Stimulated activated CD4-positive, alpha-beta T cell treated with anti-CD3 and anti-CD28 coated beads, Interleukin-1b, Interleukin-23, amount 100 ng/mL, for 1 hour (primary cell): ENCODE data around the gene OBI1.

Source experiments
- DNase-seq, 2 donors: peaks; one replicate each; pipeline ENCODE4 v3.0.0-alpha.2; 2020; ENCODE audit warnings: low read depth in 2 of 2

The OBI1 gene, protein sequence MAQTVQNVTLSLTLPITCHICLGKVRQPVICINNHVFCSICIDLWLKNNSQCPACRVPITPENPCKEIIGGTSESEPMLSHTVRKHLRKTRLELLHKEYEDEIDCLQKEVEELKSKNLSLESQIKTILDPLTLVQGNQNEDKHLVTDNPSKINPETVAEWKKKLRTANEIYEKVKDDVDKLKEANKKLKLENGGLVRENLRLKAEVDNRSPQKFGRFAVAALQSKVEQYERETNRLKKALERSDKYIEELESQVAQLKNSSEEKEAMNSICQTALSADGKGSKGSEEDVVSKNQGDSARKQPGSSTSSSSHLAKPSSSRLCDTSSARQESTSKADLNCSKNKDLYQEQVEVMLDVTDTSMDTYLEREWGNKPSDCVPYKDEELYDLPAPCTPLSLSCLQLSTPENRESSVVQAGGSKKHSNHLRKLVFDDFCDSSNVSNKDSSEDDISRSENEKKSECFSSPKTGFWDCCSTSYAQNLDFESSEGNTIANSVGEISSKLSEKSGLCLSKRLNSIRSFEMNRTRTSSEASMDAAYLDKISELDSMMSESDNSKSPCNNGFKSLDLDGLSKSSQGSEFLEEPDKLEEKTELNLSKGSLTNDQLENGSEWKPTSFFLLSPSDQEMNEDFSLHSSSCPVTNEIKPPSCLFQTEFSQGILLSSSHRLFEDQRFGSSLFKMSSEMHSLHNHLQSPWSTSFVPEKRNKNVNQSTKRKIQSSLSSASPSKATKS

DNA sequence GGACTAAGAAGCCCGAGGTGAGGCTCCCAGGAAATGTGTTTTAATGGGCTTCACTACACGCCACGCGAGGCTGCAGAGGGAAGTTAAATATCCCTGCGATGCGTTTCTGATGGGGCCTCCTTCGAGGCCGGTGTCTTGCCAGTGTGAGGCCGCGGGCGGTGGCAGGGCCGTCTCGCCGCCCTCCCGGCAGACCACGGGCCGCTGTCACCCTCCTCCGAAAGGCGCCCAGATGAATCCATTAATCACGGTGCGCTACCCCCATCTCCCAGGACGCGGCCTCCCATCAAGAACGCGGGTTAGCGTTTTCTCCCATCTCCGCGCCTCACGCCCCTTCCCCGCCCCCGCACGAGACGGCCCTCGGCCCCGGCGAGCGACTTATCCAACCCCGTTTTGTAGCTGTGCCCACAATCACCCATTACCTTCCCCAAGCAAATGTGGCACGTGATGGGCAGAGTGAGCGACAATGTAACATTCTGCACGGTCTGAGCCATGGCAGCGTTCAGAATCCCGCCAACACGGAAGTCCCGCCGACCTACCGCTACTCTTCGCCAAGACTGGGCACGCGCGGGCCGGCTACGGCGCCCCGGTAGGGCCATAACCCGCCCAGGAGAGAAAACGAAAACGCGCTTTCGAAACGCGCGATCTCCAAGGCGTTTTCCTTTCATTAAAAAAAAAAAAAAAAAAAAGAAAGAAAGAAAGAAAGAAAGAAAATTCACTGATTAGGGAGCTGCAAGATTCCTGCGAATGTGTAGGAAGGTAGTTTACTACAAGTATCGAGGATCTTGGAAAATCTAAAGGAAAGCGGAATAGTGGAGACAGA is at the start of gene OBI1:
OBI1 (minus strand) TSS at position 526 of the 820 bp plus-strand sequence; CDS start at position 491, 35 bp downstream.
- DNase-seq: peak; percentile 60 to 83

DNA sequence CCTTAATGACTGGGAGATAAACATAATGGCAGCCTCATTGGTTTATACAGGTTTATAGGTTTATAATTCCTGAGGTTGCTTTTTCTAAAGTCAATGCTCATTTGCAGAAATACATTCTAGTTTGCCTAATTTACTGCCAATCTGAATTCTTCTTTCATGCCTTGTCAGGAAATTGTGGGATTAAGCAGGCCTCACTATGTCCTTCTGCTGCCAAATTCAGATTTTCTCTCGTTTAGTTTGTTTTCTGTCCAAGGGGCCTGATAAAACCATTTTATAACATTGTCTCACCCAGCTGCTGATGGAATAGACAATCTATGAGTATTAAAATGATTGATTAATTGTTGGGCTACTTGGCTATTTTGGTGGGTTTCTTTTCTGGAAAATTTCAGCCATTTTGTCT is 42.4 kb upstream of the OBI1 start:
- no peak for DNase-seq

DNA sequence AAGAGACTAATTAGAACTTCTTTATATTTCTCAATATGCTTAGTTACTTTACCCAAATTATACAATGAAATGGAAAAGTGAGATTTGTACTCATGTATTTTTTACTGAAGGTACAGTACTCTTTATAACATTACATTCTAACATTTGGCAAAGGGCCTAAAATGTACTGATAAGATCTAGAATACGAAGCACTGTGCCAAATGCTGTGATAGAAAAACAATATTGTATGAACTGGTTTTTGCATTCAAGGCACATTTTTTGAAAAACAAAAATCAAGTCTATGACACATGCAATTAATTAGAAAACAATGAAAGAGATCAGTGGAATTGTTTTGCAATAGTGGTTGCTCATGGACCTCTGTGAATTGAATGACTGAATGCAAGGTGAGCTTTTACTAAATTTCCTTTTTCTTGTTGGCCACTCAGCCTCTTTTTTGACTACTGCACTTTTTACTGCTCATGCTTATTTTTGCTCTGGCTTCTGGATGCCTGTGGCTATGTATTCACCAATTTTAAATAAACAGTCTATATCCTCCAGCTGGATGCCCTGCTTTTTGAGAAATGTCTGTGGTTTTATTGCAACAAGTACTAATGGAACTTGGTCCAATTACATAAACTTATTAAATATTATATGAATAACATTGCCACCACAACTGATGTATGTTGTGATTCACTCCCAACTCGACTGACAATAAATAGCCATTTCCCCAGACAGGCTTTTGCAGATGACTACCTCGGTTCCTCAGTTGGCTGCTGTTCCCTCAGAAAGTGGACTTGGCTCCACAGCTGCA is 41.4 kb upstream of the OBI1 start:
- no peak for DNase-seq

DNA sequence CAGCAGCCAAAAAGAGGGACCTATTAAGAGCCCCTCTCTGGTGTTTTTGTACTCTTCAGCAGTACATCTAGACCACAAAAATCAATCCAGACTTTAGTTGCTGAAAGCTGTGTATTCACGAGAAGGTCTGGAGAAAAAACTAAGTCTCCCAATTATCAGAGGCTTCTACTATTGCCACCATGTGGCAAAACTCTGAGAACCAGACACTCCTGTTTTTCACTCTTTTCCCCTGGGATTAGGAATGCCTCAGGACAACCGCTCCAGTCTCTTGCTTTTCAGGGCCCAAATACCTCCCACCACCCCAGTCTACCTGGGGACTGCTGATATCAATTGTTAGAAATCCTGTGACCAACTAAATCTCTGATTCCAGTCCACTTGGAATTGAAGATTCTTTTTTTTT is 30.1 kb upstream of the OBI1 start:
- DNase-seq: no peak

DNA sequence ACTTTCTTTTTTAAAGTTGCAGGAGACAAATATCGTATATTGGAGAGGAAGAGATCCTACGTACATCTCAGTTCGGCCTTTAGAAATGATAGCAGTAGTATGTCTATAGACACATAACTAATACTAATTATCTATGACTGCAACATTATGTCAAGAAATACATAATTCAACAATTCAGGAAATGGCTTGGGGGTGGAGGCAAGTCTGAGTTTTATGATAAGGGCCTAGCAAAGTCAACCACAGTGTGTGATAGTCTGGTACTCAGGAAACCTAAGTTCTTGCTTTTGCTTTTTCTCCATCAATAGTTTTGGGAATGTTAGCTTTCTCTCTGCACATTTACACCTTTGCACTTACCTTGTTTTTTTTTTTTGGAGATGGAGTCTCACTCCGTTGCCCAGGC is 27.5 kb upstream of the OBI1 start:
- DNase-seq: no peak

DNA sequence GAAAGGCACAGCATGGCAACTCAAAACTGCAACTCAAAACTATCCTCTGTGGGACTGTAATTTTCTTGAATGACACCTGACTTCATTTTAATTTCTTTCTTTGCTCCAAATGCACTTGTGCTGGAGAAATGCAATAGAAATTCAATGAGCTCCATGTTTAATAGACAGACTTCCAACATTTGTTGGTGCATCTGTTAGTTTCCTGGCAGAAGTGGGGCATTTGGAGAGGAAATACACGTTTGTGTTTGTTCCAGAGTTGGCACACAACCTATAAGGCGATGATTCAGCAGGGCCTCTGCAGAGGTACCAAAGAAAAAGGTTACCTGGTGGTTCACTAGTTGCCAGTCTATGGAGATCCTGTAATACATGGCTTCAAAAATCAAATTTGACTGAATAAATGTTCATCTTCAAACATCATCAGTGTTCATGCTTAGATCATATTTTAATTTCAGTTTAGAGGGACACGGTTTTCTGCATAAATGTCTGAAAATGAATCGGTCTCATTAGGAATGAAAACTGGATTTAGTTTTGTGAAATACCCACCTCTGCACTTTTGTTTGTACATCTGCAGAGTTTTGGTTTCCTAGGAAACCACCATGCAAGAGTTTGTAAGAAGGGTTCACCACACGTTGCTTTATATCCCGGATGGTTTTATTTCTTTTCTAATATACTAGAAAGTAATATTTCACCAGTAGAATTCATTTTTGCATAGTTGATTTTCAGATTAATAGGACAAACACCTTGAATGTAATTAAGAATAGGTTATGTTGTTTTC is 21.8 kb upstream of the OBI1 start:
- DNase-seq: no peak

DNA sequence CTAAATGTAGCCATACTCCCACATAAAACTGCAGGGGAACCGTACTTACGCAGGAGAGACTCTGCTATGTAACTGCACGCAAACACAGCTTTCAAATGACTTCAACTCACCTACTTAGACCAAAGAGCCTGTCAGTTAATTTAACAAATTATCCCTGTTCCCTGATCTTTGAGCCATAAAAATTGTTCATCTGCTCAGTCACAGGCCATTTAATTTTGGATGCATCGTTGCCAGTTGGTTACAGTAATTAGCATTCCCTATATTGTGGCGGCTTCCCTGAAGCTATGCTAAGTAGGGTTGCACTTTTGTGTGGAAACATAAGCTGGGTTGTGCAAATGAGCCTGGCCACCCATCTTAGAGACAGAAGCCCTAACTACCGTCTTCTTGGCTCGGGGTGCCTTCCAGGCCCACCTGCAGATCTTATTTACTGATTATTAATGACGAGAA is 21.2 kb upstream of the OBI1 start:
- DNase-seq: no peak

DNA sequence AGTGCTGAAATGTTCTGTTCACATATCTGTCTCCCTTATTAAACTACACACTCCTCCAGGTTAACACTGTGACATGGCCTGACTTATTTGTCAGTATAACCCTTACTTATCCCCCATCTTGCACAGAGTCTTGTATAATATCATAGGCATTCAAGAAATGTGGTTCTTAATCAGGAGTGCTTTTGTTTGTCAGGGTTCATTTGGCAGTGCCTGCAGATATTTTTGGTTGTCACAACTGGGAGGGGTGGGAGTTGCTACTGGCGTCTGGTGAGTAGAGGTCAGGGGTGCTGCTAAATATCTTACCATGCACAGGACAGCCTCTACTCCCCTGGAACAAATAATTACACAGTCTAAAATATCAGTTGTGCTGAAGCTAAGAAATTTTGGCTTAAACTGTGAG is 20.4 kb upstream of the OBI1 start:
- no peak for DNase-seq

DNA sequence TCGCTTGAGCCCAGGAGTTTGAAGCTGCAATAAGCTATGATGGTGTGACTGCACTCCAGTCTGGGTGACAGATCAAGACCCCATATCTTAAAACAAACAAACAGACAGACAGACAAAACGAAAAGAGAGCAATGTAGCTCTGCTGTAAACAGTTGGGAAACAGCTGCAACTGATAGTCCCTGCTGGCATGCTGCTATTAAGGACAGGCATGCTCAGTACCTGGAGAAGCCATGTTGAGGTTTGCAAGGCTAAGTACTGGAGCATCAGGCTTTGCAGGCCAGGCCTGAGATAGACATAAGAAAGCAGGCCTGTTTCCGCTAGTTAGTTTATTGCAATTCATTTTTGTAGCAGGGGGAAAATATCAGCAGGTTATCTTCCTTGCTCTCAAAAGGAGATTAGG is 16.2 kb upstream of the OBI1 start:
- DNase-seq: no peak

DNA sequence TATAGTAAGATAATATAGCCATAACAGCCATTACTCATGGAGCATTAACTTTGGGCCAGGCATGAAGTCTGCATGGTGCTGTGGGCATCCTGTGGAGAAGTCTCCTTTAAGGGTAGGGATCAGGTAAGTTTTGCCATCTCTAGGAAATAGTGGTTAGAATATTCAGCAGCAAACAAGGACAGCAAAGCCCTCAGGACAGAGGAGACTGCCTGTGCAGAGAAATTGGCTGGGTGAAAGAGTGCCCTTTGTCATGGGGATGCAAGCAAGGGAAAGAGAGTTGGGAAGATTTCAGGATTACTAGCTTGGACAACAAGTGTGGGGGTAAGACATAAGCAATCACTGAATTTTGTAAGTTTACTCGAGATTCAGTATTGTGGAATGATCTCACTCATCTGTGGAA is 15.7 kb upstream of the OBI1 start:
- DNase-seq: no peak

DNA sequence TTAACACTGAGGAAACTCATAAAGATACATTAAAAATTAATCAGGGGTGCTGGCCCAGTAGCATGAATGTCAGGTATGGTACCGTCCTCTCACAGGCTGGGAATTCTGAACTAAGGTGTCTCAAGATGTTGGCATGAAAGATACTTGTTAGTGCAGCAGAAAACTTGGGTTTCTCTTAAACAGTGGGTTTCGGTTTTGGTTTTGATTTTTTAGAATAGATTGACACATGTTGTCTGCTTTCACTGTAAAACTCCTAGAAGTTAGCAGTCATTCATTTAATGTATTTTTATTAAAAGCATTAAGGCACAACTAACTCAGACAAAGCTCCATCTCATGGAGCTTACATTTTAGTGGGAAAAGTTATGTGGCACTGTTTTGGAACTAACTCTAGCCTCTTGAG is 3.5 kb upstream of the OBI1 start:
- DNase-seq: no peak

DNA sequence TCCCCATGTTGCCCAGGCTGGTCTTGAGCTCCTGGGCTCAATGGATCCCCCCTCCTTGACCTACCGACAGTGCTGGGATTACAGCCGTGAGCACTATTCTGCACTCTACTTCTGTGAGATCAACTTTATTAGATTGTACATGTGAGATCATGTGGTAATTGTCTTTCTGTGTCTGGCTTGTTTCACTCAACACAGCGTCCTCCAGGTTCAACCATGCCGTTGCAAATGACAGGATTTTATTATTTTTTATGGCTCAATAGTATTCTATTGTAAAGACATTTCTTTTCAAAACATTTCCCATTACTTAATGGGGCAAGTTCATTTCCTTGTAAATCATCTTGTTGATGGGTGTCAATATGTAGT is 1.5 kb upstream of the OBI1 start:
- no peak for DNase-seq

DNA sequence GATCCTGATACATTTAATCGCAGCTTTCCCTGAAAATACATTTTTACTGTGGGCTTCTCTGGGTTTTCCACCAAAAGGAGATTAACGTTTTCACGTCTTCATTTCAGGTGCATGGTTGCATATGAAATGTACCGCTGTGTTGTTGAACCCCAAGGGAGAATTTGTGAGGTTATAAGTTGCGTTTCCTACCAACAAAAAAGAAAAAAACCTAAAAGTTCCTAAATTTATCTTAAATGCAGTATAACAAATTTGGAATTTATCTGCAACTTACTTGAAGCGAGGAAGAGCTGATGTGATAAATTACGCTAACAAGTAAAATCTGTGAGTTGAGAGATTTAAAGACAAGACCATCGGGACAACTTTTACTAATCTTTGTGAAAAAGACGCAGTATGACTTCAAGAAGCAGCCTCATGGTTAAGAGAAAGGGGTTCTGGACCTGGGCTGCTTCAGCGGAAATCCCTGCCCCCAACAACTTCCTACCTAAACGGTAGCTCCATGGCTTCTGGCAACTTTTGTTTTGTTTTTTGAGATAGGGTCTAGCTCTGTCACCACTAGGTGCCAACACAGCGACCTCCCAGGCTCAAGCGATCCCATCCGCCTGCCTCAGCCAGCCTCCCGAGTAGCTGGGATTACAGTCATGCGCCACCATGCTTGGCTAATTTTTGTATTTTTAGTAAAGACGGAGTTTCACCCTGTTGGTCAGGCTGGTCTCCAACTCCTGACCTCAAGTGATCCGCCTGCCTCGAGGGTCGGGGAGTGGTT is 958 bp upstream of the OBI1 start:
- no peak for DNase-seq

DNA sequence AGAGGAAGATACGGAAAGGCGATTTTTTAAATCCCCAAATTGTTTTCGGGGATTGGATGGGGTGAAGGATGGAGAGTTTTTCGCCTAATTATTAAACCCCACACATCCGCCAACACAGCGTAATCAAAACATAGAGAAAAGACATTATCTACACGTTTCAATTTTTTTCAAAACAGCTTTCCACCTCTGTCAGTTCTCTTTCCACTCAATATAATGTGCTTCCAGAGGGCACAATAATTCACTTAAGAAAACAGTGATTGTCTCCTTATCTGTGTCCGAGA is 435 bp upstream of the OBI1 start:
- DNase-seq: no peak

DNA sequence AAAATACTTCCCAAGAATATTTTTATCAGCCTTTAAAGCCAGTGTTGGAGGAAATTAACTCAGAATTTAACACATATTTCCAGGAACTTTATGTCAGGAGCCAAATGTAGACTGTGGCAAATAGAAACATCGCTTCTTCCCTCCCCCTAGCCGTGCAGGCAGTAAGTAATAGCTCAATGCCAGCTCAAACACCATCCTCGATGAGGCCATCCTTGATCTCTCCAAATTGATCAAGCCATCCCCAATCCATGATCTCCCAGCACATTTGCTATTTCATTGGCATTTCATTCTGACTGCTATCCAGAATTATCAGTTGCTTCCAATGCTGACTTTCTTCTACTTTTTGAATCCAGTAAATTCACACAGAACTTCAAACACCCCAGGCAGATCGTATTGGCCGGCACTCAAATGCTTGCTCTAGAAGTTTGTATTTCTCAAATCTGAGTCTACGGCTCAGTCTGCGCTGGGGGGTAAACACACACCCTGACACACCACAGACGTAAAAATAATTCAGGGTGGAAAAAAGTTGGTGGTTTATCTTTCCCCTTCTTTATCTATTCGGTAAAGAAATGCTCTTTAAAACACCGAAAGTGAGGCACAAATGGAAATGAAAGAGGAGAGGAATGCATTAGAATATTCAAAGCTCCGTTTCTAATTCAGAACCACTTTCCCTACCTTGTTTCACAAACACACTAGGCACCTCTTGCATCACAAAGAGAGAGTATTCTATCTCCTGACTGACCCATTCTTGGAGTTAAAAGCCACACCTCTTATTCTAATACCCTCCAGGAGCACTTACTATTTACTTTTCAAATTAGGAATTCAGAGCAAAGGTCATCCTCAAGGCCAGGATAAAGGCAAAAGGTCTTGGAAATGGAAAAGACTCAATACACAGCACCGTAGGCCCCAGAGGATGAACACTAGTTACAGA is 991 bp downstream of the OBI1 start:
- no peak for DNase-seq

DNA sequence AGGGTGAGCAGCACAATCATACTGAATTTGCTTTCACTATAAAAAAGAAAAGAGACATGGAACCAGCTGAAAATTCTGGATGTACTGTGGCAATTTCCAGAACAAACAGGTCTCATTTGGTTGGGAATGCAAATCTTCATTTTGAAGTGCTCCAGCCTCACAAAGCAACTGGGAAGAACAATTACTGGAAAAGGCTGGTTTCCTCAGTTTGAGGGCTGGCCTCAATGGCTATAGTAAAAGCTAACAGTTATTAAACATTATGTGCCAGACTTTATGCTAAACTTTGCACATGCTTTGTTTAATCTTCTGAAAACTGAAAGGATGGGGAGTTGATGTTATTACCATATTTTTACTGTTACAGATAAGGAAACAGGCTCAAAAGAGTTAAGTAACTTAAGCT is 3.0 kb downstream of the OBI1 start:
- DNase-seq: no peak

DNA sequence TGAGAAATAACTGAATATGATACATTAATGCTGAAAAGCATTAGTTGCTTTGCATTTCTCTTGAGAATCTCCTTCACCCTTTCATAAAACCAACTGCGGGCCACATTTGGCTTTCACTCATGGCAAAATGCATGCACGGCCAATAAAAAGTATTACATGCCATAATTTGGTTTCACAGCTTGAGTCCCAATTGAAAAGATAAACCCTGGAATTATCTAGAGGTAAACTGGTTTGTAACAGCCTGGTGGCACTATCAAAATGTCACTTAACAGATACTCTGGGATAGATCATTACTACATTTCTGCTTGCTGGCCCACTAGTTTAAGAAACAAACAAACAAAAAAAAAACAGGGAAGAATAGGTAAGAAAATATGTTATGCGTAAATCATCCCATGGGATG is 3.9 kb downstream of the OBI1 start:
- DNase-seq: no peak

DNA sequence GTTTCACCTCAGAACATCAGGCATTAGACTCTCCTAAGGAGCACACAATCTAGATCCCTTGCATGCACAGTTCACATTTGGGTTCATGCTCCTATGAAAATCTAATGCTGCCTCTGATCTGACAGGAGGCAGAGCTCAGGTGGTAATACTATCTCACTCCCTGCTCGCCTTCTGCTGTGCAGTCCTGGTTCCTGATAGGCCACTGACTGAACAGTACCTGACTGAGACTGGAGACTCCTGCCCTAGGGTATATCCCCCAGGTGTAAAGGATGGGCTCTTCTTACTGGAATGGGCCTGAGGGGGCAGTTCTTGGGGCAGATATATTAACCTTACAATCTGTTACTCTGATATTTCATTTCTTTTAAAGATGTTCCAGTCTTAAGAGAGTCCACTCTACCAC is 6.3 kb downstream of the OBI1 start:
- DNase-seq: no peak

DNA sequence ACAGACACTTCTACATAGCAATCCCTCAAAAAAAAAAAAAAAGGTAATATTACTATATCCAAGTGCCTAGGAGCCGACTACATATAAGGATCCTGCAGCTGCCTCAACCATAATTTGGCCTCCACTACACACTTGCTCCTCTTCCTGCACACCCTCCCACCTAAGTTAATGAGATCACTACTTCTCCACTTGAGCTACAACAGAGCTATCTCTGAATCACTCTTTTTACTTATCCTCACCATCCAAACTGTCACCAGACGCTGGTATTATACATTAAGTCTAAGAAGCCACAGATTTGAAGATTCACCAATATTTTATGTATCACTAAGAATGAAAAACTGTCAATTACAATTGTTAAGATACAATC is 8.3 kb downstream of the OBI1 start:
- DNase-seq: no peak
